NCI-H1105 (cell line): ENCODE measurements around the gene WDR6.
"Not testable (repeated sequence)": the region's sequence is repeated elsewhere in the genome, so short reads cannot be mapped to it uniquely, and the experiment has no call there.

Source experiments
- DNase-seq: peaks from one replicate; lab custom pipeline; 2025; lab: John Stamatoyannopoulos, UW

Gene WDR6

DNA sequence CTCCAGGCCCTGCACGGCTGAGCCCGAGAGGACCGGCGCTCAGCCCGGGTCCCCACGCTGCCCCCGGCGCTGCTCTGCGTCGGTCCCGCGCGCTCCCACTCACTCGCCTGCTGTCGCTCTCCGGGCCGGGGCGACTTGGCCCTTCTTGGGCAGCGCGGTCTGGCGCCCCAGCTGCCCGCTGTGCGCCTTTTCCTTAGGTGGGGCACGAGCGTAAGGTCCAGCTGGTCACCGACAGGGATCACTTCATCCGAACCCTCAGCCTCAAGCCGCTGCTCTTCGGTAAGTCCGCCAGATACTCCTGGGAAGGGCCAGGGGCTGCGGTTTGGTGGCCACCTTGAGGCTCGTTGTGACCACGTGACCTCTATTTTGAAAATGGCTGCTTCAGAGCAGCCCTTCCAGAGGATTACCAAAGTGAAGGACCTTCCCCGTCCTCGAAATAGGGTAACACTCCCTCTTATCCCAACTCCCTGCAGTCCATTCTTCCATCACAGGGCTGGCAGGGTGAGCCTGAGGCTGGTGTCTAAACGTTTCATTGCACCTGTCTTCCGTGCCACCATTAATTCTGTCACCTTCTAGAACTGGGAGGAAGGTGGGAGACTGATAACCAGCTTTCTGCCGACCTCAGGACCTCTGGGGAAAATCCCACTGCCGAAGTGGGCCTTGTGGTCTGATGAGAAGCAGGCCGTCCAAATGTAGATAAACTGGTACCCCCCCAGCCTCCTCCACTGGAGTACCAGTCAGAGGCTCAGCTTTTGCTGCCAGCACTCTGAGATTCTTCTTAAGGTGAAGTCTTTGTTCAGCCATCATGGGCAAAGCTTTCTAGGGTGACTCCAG is 16.3 kb upstream of the WDR6 start:
- no peak for DNase-seq

DNA sequence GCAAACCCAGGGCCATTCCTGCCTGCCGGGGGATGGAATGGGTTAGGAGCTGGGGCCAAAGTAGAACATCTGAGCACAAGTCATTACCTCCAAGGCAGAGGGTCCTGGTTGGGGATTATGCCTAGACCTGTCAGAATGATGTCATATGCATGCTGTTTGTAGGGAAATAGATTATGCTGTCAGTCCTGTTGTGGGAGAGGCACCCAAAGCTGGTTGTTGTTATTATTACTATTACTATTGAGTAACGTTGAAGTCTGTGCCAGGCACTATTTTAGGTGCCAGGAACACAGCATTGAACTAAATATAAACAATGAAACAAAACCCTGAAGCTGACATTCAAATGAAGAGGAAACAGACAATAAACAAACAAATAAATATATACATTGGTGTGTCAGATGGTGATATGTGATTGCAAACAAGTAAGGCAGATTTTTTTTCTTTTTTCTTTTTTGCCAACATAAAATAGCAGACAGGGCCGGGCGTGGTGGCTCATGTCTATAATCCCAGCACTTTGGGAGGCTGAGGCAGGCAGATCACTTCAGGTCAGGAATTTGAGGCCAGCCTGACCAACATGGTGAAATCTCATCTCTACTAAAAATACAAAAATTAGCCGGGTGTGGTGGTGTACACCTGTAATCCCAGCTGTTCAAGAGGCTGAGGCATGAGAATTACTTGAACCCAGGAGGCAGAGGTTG is 15.2 kb upstream of the WDR6 start:
- DNase-seq, result no peak

DNA sequence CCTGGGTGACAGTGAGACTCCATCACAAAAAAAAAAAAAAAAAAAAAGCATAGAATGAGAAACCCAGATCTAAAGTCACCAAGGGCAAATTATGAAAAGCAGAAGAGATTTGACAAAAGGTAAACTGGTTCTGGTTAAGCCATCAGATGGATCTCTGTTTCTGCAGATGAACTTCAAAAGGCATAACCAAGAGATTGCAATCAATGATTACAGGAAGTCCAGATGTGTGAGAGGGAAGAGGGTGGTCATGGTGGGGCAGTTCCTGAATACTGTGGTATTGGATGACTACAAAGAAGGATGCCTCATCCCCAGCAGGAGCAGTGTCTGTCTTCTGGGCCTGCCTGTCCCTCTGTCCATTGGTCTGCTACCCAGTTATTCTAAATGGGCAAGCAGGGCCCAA is 13.4 kb upstream of the WDR6 start:
- DNase-seq, result no peak

DNA sequence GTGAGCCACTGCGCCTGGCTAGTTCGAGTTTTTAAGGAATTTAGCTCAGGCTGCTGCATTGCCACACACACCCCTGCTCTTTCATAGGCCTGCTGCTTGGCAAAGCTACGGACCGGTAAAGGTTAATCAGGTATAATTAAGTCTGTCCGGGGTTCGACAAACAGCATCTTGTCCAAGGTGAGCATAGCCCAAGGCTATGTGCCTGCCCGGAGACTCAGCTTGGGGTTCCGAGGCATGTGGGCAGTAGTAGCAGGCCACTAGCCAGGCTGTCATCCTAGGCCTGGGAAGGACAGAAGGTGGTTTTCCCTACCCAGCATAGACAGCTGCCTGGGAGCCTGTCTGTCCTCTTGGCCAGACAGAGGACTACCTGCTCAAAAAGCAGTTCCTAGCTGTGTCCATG is 10.6 kb upstream of the WDR6 start:
- no peak for DNase-seq

DNA sequence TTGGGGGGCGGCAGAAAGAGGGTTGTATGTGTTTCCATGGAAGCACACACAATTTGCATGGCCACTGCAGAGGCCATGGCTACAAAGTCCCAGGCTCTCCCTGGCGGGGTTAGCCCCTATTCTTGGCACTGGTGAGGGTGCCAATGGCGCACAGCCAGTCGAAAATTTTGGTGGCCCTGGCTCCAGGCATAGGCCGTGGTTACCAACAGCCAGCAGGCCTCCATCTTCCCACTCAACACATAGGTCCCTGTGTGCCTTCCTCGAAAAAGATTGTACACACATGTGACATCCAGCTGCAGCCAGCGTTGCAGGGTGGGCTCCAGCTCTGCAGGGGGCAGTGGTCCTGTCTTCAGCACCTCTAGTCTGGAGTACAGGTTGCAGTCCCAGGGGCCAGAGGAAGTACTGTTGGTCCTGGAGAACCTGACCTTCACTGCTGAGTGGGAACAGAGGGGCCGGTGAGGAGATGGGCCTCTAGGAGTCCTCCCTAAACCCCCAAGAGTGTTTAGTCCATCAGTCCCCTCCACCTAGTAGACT is 10.0 kb upstream of the WDR6 start:
- no peak for DNase-seq

DNA sequence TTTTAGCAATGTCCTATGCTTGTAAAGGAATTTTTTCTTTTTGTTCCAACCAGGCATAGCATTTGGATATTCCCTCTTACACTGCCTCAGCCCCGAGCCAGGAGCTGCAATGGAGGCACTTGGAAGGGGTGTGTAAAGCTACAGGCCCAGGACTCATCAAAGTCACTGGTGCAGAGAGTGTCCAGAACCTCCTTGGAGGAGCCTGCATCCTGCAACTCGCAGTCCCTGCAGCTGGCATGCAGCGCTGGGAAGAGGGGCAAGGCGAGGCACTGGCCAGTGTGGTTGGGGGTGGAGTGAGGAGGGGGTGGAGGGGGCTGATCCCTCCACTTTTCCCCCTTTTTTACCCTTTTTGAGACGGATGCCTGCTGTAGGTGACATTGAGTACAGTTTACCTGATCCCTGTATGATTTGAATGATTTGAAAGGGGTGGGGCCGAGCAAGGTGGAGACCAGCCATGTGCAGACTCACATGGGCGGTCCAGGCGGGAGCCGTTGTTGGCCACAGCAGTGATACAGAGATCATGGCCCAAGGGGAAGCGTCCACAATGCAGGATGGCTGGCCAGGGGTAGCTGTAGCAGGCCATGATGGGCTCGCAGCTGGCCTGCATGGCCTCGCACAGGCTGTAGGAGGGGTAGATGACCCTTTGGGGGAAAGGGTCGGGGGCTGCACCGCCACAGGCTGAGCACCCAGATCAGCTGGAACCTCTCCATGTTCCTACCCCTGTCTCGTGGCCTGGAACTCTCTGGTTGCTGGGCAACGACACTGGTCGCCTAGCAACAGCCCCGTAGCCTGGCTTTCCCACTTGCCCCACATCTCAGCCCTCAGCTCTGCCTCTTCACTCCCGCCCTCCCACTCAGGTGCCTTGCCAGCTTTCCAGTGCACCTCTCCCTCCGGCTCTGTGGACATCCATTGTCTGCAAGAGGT is 9.2 kb upstream of the WDR6 start:
- peak; percentile 60 for DNase-seq

DNA sequence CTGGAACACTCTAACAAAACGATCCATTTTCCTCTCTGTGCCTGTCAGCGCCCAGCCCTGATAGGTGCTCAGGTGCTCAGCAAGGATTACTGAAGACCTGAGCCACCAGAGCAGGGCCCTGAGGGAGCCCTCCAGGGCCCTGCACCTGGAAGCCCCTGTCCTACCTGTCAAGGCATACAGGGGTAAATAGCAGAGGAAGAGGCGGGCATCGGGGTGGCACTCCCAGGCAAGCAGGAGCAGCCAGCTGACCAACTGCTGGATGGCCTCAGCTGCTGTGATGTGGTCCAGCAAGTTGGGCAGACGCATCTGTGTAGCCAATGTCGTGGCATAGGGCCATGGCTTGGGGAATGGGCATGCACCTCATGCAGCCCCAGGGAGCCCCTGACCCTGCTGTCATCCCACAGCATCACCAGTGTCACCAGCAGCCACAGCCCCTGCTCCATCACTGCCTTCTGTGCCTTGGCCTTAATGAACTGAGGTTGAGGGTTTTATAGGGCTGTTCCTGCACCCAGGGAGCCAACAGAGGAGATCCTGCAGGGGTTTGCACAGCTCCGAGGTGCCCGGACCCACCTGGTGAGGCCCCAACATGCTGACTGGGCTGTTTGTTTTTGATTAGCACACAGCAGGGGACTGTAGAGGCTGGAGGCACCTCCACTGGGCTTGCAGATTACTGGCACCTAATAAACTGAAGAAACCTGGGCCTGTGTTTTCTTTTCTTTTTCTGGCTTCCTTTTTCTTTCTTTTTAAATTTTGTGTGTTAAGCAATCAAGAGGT is 7.9 kb upstream of the WDR6 start:
- DNase-seq, result no peak

DNA sequence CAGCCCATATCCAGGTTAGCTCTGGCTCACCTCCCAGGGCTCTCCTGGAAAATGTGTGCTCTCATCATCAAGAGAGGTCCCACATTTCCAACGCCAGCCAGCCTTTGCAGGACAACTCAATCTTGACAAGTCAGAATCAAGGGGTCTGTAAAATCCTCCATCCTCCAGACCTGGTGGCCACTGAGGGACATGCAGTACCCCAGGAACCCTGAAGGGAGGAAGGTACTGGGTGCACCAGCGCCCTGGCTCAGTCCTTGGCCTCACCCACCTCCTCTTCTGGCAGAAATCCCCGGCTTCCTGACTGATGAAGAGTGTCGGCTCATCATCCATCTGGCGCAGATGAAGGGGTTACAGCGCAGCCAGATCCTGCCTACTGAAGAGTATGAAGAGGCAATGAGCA is 6.0 kb upstream of the WDR6 start:
- DNase-seq, result no peak

DNA sequence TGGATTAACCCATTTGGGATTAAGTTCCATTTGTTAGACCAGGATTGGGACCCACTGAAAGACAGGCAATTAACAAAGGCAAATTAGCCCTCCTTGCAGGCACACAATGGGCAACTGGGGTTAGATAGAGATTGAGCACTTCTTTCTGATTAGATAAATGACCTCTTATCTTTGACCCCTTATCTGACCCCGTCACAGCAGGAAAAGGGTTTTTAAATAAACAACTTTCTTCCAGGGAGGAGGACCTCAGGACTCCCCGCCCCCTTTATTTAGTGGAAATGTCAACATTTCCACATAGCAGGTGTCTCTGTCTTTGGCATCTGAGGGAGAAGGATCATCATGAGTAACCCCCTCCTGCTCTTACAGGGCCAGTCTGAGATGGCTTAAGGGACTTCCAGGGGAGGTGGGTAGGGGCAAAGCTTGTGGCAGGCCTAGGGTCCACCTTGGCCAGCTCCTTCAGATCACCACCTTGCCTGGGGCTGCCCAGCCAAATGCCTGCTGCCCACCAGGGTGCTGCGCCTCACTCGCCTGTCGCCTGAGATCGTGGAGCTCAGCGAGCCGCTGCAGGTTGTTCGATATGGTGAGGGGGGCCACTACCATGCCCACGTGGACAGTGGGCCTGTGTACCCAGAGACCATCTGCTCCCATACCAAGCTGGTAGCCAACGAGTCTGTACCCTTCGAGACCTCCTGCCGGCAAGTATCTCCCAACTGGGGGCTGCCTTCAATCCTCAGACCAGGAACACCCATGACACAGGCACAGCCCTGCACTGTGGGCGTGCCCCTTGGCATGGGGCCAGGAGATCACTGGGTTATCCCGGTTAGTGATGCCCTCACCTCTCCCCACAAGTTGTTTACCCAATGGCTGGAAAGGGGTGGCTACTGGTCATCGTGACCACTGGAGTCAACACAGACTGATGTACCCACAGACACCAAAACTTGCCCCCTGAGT is 2.6 kb upstream of the WDR6 start:
- no peak for DNase-seq

DNA sequence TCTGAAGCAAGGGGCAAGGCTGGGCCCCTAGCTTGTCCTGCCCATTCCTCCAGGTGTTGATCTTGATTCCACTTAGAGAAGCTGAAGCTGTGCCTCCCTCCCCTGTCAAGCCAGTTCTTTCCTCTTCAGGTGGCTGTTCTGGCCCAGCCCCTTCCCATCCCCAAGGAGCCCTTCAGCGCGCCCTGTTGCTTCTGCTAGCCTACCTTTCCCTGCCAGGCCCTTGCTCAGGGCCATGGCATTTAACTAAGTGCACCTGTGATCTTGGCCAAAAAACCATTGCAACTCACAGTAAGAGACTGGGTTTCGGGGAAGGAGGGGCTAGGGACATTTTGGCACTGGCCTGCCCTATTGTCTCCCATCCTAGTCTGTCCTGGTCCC is 1.9 kb upstream of the WDR6 start:
- DNase-seq, result no peak

DNA sequence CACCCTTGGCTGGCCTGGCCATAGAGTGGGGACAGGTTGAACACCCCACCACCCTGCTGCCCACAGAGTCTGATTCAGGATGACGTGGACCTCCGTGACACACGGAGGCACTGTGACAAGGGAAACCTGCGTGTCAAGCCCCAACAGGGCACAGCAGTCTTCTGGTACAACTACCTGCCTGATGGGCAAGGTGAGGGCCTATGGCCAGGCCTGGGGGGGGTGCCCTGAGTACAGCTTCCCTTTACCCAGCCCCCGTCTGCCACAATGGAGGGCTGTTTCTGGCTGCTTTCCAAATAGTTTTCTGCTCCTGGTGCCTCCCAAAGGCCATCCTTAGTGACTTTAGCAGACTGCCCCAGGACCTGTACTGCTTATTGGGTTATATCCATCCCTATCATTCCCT is 1.2 kb upstream of the WDR6 start:
- DNase-seq, result no peak

DNA sequence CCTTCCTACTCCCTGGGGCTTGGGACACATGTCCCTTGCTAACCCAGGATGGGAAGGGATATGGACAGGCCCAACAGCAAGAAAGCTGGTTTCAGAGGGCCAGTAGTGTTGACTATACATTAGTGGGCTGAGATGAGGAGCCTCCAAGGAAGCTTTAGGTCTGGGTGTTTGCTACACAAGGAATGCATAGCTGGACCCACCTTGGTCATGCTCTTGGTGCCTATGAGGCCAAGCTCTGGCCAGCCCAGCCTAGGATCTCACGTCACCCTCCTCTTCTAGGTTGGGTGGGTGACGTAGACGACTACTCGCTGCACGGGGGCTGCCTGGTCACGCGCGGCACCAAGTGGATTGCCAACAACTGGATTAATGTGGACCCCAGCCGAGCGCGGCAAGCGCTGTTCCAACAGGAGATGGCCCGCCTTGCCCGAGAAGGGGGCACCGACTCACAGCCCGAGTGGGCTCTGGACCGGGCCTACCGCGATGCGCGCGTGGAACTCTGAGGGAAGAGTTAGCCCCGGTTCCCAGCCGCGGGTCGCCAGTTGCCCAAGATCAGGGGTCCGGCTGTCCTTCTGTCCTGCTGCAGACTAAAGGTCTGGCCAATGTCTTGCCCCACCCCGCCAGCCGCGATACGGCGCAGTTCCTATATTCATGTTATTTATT is 653 bp upstream of the WDR6 start:
- no peak for DNase-seq

DNA sequence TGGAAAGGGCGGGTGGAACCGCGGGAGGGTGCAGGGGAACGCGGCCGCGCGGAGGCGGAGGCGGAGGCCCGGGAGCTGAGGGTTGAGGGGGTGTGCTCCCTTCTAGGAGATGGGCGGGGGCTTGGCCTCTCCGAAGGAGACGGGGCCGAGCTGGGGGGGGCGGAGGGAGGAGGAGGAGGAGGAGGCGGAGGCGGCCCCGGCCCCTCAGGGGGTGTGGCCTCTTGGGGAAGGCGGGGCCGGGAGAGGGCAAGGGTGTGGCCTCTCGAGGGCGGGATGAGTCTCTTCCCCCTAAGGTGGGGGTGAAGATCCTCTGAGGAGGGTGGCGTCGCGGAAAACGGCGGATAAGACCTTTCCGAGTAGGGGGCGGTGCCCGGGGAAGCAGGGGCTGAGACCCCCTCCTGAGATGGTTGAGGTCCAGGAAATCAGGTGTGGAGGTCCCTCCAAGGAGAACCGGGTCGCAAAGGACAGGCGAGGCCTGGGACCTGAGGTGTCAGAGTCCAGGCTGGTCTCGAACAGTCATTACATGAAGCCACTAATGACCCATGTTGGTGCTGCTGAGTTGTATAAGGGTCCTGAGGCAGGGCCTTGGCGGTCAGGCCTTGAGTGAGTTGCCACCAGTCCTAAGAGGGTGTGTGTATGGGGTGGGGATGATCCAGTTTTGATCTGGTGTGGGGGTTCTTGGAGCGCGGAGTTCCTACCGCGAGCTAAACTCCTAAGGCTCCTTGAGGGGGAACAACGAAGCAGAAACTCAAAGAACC is 759 bp downstream of the WDR6 start:
- peak; percentile 56 for DNase-seq

DNA sequence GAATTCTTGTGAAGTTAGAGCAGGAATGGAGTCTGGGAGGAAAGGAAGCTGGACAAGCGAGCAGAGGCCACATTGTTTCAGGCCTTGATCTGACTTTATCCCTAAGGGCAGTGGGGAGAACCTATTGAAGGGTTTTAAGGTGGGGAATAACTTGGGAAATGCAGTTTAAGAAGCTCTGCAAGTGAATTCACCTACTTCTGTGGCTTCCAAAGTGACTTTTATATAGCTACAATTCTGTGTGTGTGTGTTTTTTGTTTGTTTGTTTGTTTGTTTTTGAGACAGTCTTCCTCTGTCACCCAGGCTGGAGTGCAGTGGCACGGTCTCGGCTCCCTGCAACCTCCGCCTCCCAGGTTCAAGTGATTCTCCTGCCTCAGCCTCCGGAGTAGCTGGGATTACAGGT is 1.4 kb downstream of the WDR6 start:
- not testable (repeated sequence) for DNase-seq

DNA sequence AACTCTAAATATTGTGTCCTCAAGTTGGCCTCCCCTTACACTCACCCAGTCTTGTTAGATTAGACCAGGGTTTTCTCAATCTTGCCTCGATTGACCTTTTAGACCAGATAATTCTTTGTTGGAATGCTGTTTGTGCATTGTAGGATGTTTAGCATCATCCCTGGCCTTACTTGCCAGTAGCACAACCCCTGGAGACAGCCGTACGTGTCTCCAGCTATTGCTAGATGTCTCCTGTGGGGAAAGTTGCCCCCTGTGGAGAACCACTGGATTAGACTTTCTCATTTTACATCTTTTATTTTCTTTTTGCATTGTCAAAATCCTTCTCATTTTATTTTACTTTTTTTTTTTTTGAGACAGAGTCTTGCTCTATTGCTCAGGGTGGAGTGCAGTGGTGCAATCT is 2.2 kb downstream of the WDR6 start:
- DNase-seq, result no peak

DNA sequence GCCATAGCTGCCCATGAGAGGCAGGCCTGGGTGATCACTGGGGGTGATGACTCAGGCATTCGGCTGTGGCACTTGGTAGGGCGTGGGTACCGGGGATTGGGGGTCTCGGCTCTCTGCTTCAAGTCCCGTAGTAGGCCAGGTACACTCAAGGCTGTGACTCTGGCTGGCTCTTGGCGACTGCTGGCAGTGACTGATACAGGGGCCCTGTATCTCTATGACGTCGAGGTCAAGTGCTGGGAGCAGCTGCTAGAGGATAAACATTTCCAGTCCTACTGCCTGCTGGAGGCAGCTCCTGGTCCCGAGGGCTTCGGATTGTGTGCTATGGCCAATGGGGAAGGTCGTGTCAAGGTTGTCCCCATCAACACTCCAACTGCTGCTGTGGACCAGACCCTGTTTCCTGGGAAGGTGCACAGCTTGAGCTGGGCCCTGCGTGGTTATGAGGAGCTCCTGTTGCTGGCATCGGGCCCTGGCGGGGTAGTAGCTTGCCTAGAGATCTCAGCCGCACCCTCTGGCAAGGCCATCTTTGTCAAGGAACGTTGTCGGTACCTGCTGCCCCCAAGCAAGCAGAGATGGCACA is 5.3 kb downstream of the WDR6 start:
- no peak for DNase-seq

DNA sequence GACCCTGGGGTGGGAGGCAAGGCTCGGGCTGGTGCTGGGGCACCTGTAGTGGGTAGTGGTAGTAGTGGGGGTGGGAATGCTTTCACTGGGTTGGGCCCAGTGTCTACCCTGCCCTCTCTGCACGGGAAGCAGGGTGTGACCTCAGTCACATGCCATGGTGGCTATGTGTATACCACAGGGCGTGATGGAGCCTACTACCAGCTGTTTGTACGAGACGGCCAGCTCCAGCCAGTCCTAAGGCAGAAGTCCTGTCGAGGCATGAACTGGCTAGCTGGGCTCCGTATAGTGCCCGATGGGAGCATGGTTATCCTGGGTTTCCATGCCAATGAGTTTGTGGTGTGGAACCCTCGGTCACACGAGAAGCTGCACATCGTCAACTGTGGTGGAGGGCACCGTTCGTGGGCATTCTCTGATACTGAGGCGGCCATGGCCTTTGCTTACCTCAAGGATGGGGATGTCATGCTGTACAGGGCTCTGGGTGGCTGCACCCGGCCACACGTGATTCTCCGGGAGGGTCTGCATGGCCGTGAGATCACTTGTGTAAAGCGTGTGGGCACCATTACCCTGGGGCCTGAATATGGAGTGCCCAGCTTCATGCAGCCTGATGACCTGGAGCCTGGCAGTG is 6.0 kb downstream of the WDR6 start:
- no peak for DNase-seq
